Measurements from ENCODE around the gene ZNF212. TPM values are rescaled to one million over a fixed set of nuclear protein-coding genes. Genes with fewer than 3 reads are reported as not detected.
"Not testable (repeated sequence)": the region's sequence is repeated elsewhere in the genome, so short reads cannot be mapped to it uniquely, and the experiment has no call there.

Gene ZNF212
- total RNA-seq, 1 experiment from 2014 or later = 9.6 TPM

DNA sequence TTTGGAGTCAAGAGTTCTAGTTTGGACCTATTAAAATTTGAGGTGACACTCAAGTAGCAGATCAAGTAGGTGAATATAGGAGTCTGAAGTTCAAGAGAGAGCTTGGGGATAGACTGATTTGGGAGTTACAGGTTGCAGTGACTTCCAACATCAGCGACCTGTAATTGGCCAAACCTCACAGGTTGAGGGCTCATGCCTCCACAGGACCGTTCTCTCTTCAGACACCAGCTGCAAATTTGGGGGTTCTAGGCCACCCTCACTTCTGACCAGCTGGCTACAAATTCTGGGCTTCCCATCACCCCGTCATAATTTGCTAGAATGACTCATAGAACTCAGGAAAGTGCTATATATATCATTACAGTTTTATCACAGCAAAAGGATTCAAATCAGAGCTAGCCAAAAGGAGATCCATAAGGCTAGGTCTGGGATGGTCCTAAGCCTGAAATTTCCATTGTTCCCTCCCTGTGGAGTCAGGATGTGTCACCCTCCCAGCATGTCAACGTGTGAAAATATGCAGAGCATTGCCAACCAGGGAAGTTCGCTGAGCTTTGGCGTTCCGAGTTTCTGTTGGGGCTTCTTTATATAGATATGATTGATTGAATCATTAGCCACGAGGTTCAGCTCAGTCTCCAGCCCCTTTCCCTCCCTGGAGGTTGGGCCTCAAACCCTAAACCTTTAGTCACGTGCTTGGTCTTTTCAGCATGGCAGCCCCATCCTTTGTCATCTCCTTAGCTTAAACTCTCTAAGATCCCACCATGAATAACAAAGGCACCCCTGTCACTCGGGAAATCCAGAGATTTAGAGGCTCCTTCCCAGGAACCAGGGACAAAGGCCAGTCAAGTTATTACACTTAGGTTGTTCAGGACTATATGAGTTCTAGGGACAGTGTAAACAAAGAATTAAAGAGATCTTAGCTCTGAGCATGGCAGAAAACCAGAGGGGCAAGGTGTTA, 20.7 kb upstream of the ZNF212 start:
- DNase-seq (ENCODE audit: low read depth) = no peak

DNA sequence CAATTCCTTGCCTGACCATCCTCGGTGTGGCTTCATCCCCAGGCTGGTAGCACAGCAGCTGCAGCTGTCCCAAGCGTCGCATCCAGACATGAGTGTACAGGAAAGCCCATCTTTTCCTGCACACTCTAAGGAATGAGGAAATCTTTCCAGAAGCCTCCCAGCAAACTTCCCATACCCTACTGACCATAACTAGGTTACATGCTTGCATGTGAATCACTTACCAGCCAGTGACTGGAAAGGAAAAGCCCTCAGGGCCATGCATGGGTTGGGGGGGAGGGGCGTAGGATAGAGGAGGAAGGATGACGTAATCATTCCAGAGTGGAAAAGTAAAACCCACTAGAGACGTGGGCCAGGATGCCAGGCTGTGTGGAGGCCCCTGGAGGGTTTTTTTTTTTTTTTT, 18.9 kb upstream of the ZNF212 start:
- DNase-seq (ENCODE audit: low read depth) = peak; percentile 91

DNA sequence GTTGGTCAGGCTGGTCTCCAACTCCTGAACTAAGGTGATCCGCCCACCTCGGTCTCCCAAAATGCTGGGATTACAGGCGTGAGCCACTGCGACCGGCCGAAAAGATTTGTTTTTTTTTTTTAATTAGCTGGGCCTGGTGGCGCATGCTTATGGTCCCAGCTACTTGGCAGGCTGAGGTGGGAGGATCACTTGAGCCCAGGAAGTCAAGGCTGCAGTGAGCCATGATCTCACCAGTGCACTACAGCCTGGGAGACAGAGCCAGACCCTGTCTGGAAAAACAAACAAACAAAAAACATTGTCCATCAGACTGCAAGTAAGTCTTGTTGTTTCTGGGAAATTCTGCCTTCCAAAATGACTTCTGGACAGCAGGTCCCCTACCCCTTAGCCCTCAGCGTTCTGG, 16.3 kb upstream of the ZNF212 start:
- no peak for DNase-seq (ENCODE audit: low read depth)

DNA sequence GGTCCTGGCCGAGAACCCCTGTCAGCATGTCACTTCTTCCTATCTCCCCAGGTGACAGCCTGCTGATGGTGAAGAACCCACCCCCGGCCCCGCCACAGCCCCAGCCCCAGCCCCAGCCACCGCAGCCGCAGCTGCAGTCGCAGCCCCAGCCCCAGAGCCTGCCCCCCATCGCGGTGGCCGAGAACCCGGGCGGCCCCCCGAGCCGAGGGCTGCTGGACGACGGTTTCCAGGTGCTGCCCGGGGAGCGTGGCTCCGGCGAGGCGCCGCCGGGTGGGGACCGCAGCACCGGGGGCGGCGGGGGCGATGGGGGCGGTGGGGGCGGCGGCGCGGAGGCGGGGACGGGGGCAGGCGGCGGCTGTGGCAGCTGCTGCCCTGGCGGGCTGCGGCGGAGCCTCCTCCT, 15.7 kb upstream of the ZNF212 start:
- DNase-seq (ENCODE audit: low read depth) = no peak

DNA sequence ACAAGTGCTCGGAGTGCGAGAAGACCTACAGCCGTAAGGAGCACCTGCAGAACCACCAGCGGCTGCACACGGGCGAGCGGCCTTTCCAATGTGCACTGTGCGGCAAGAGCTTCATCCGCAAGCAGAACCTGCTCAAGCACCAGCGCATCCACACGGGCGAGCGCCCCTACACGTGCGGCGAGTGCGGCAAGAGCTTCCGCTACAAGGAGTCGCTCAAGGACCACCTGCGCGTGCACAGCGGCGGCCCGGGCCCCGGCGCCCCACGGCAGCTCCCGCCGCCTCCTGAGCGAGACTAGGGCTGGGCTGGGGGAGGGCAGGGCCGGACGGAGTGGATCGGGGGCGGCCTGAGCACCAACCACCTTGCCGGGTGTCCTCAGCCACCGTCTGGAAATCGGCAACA, 15.1 kb upstream of the ZNF212 start:
- DNase-seq (ENCODE audit: low read depth) = no peak

DNA sequence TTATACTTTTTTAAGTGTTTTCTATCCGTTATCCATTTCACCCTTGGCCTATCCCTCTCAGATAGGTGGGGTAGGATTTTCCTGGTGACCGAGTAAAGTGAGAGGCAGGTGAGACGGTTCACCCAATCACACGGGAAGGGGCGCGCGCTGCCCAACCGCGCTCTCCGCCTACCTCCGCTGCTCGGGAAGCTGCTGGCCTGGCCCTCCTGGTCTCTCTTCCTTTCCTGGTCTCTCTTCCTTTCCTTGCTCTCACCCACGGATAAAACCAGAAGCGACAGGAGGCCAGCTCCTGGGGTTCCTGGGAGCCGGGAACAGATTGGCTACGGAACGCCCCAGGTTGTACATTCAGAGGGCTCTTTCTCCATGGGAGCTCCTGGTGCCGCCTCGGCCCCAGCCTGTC, 14.3 kb upstream of the ZNF212 start:
- DNase-seq (ENCODE audit: low read depth) = no peak

DNA sequence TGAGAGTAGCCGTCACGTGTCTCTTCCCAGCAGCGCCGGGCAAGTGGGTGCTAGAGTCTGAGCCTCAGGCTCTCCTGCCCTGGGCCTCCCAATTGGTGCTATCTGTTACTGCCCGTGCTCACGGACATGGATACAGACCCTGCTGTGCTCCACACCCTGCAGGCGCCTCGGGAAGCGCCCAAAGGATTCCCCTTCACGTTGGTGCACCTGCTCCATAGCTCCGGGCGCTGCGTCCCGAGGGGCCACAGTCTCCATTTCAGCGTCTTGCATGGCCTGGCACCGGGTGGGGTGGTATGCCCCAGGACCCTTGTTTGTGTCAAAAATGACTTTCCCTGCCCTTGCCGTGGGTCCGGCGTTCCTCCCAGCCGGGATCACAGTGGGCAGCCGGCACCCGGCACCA, 13.8 kb upstream of the ZNF212 start:
- DNase-seq (ENCODE audit: low read depth) = no peak

DNA sequence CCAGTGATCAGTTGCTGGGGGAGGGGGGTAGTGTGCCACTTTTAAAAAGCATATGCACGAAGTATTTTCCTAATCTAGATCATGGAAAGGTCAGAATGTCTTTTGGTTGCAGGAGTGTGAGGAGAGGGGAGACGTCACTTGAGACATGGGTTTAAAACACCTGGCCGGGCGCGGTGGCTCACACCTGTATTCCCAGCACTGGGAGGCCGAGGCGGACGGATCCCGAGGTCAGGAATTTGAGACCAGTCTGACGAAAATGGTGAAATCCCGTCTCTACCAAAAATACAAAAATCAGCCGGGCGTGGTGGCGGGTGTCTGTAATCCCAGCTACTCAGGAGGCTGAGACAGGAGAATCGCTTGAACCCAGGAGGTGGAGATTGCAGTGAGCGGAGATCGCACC, 13.1 kb upstream of the ZNF212 start:
- not testable (repeated sequence) for DNase-seq (ENCODE audit: low read depth)

DNA sequence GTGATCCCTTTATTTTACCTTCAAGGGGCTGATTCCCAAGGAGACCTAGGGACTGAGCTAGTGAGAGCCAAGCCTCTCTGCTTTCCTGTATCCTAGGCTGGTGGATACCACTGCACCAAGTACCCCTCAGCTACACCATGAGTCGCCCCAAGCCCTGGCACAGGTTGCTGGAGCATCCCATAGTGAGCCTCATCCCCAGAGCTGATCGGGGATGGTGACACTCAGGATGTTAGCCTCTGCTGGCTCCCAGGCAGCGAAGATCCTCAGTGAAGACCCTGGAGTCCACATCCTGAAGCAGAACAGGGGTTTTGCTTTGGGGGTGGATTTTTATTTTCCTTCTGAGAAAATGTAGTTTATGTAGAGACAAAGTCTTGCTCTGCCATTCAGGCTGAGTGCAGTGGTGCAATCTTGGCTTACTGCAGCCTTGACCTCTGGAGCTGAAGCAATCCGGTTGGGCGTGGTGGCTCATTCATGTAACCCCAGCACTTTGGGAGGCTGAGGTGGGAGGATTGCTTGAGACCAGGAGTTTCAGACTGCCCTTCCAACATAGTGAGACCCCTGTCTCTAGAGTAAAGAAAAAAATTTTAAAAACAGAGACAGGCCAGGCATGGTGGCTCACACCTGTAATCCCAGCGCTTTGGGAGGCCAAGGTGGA, 12.5 kb upstream of the ZNF212 start:
- peak; percentile 9 for DNase-seq (ENCODE audit: low read depth)

DNA sequence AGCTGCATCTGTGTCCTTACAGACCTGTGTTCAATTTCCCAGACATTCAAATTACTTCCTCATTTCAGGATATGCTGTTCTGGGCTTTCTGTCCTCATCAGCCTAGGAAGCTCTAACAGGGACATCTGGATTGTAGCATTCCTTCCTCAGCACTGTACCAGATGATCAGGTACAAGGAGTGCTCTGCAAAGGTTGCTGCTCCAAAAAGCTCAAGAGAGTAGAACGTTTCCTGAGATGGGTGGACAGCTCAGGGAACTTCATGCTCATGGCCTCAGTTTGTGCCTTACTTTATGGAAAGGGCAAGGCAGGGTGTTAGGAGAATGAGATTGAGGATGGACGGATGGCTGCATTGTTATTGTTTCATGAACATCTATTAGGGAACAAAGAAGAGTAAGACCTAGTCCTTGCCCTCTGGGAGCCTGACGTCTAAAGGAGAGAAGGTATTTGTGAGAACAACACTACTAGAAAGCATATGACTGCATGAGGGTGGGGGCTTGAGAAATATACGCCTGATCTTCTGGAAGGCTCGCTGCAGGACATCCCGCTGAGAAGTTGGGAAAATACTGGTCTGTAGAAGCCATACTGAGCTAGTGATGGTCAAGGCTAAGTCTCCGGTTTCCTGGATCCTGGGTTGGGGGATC, 10.5 kb upstream of the ZNF212 start:
- DNase-seq (ENCODE audit: low read depth) = peak; percentile 18

DNA sequence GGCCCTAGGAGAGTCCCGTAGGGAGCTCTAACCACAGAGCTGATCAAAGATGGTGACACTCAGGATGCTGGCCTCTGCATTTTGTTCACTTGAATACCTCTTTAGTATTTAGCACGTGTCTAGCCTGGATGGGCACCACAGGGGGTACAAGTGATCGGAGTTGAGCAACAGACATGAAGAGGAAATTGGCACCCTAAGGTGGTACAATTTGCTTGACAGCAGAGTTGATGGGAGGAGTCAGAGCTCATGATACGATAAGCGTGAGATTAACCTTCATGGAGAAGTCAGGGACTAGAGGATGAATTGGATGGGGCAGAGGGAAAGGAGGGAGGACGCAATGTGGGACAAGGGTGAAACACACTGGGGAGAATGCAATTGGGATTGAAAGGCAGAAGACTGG, 9.9 kb upstream of the ZNF212 start:
- peak; percentile 7 for DNase-seq (ENCODE audit: low read depth)

DNA sequence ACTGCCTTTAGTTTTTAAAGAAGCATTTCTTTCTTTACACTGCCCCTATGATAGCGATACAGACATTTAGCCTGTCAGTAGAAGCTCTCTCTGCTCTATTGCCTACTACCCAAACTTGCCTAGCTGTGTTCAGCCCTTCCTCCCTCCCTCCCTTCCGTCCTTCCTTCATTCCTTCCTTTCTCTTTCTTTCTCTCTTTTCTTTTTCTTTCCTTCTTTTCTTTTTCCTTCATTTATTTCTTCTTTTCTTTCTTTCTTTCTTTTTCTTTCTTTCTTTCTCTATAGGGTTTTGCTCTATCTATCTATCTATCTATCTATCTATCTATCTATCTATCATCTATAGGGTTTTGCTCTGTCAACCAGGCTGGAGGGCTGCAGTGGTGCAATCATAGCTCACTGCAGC, 7.1 kb upstream of the ZNF212 start:
- DNase-seq (ENCODE audit: low read depth) = no peak

DNA sequence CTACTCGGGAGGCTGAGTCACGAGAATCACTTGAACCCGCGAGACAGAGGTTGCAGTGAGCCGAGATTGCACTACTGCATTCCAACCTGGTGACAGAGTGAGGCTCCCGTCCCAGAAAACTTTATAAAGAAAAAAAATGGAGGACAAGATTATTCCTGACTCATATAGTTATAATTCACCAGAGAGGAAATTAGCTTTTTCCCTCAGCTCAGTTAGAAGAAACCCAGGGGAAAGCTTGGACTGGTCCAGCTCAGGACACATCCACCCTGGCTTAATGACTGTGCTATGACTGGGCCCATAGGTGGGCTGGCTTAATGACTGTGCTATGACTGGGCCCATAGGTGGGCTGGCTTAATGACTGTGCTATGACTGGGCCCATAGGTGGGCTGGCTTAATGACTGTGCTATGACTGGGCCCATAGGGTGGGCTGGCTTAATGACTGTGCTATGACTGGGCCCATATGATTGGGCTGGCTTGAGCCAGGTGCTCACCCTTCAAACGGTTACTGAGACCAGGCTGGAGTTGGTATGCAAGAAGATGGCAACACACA, 5.7 kb upstream of the ZNF212 start:
- DNase-seq (ENCODE audit: low read depth) = peak; percentile 93

DNA sequence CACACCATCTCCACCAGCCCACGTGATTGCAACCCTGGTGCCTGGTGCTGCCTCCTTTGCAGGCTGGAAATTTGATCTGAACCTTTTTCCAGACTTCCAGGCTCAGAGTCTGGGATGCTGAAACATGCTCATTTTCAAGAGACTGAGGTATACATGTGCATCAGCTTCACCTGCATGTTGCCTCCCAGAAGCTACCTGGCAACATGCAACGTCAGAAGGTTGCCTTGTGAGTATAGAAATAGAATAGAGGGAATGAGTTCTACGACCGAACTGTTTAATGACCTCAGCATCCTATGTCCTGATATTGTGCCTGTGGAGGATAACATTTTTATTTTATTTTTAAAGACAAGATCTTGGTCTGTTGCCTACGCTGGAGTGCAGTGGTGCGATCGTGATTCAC, 1.9 kb upstream of the ZNF212 start:
- DNase-seq (ENCODE audit: low read depth) = no peak

DNA sequence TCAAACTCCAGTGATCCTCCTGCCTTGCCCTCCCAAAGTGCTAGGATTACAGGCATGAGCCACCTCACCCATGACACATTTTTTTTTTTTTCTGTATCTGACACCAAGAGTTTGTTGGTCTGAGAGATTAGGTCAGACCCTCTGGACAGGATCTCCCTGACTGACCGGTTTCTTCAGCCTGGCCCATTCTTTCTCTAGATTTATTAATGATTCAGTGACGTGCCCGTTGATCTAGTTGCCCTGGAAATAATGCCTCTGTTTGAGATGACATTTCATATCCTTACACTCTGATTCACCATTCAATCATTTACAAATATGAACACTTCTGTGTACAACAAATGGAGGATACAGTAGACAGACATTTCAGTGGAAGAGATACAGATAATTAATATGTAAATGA, 1.4 kb upstream of the ZNF212 start:
- DNase-seq (ENCODE audit: low read depth) = peak; percentile 65

DNA sequence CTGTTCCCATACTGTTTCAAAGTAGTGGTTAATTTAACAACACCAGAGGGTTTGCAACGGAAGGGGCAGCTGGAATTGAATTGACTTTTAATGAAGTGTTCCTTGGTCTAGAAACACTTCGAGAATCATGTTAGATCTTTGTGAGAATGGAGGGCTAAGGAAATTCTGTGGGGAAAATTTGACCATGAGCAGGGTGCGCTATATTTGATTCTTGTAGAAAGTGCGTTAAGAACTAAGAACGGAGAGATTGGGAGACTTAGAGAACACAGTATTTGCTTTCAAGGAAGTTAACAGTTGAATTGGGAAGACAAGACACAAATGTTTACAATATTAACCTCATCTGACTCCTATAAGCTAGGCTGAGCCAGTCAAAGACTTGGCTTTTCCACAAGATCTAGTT, 1.2 kb downstream of the ZNF212 start:
- DNase-seq (ENCODE audit: low read depth) = no peak

DNA sequence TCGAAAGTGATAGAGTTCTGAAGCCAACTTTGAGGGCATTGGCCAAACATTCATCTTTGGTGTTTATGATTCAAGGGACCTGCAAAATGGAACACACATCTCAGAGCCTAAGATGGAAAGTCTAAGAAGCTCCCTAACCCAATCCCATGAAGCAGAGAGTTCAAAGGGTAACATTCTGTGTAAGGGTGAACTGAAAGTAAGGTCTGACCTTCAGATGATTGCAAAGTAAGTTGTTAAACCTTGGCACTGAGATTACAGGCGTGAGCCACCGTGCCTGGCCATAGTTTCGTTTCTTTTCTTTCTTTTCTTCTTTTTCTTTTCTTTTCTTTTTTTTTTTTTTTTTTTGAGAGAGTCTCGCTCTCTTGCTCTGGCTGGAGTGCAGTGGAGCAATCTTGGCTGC, 2.2 kb downstream of the ZNF212 start:
- DNase-seq (ENCODE audit: low read depth) = no peak

DNA sequence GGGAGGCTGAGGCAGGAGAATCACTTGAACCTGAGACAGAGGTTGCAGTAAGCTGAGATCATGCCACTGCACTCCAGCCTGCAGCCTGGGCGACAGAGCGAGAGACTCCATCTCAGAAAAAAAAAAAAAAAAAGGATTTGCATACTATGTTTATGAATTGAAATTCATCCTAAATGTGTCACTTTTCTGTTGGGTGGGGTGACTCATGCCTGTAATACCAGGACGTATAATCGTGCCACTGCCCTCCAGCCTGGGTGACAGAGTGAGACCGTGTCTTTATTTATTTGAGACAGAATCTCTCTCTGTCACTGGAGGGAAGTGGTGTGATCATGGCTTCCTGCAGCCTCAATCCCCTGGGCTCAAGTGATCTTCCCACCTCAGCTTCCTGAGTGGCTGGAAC, 5.8 kb downstream of the ZNF212 start:
- DNase-seq (ENCODE audit: low read depth) = peak; percentile 83

DNA sequence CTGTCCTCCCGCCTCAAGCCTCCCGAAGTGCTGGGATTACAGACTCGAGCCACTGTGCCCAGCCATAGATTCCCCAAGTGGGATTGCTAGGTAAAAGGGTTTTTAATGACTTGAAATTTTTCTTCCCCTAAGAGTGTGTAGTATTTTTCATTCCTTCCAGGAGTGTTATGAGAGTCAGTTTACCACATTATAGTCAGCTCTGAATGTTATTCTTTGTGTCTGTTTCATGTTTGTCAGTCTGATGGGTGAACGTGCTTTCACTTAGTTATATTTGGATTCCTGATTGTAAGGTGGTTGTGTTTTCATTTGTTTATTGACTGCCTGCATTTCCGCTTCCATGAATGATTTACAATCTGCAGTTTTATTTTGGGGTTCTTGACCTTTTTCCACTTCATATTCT, 6.3 kb downstream of the ZNF212 start:
- no peak for DNase-seq (ENCODE audit: low read depth)

DNA sequence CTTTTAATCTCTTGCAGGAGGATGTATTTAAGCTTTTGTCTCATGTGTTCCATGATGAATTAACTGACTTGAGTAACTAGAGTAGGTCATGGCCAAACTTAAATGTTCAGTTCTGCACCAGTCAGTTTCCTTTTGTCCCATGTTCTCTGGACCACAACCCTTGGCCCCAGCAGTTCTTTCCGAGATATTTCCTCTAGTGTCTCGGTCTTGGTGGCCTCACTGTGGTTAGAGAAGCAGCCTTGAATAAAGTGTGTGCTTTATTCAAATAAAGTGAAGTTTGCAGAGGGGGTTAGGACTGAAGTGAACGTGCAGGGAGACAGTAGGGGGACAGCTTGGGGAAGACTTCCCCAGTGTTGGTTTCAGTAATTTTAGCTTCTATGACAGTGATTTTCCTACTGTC, 9.3 kb downstream of the ZNF212 start:
- DNase-seq (ENCODE audit: low read depth) = no peak

DNA sequence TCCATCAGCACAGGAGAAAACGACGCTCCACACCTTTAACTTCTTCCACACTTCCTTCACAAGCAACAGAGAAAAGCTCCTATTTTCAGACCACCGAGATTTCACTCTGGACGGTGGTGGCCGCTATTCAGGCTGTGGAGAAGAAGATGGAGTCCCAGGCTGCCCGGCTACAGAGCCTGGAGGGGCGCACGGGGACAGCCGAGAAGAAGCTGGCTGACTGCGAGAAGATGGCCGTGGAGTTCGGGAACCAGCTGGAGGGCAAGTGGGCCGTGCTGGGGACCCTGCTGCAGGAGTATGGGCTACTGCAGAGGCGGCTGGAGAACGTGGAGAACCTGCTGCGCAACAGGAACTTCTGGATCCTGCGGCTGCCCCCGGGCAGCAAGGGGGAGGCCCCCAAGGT, 10.7 kb downstream of the ZNF212 start:
- not testable (repeated sequence) for DNase-seq (ENCODE audit: low read depth)

DNA sequence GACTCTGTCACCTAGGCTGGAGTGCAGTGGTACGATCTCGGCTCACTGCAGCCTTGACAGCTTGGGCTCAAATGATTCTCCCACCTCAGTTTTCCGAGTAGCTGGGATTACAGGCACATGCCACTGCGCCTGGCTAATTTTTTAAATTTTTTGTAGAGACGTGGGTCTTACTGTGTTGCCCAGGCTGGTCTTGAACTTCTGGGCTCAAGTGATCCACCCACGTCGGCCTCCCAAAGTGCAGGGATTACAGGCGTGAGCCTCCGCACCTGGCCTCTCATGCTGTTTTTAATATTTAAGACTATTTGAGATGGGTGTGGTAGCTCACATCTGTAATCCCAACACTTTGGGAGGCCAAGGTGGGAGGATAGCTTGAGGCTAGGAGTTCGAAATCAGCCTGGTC, 12.1 kb downstream of the ZNF212 start:
- DNase-seq (ENCODE audit: low read depth) = not testable (repeated sequence)

DNA sequence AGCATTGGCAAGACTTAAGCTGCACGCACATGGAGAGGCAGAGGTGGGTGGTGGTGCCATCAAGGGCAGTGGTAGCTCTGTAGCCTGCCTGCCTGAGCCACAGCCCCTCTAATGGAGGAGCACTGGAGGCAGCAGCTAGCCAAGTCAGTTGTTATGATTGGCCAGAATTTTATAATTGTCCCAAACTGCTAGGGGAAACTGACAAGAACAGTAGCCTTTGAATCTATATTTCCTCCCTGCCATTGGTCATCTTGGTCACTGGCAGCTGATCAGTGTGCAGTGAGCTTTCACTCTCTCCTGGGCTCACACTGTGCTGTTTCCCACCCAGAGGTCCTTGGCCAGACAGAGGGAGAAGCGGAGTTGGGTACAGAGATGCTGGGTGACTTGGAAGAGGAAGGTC, 12.9 kb downstream of the ZNF212 start:
- no peak for DNase-seq (ENCODE audit: low read depth)

Data from M059J (cell line).